ENCODE results near the gene LRRC1.

GRCh38 chr6:53868626-53869025 lies 73.8 kb downstream of the LRRC1 start:
- no peak for TF ChIP-seq CTCF (IDR thresholded peaks at IDR 0.05; ENCODE audit: insufficient read depth, low read depth, low read length)
- TF ChIP-seq EZH2 (IDR thresholded peaks at IDR 0.05; ENCODE audit: insufficient read depth, low read length): no peak

Data from astrocyte (in vitro differentiated cells and primary cell).